Femur (tissue), 1 donor: Measurements from ENCODE around the gene ADAMTS16.

Source experiments
- DNase-seq: peaks from one replicate; pipeline ENCODE4 v3.0.0-alpha.2; 2017

ADAMTS16 gene

DNA sequence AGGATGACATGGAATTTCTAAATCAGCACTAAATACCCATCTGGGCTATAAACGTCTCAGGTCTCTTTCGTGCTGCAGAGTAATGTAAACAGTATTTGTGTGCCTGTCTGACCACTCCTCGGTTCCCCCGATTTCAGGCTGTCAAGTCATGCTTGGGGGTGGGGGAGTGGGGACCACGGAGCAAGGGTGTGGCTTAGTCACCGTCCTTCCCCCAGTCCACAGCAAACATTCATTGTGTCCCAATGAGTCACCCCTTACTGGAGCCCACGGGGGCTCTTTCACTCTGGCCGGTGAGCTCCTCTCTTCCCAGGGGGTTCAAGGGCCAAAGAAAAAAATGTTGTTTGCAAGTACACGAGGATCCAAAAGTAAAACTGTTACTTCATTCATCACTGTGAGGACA, 210.0 kb downstream of the ADAMTS16 start:
- no peak for DNase-seq

DNA sequence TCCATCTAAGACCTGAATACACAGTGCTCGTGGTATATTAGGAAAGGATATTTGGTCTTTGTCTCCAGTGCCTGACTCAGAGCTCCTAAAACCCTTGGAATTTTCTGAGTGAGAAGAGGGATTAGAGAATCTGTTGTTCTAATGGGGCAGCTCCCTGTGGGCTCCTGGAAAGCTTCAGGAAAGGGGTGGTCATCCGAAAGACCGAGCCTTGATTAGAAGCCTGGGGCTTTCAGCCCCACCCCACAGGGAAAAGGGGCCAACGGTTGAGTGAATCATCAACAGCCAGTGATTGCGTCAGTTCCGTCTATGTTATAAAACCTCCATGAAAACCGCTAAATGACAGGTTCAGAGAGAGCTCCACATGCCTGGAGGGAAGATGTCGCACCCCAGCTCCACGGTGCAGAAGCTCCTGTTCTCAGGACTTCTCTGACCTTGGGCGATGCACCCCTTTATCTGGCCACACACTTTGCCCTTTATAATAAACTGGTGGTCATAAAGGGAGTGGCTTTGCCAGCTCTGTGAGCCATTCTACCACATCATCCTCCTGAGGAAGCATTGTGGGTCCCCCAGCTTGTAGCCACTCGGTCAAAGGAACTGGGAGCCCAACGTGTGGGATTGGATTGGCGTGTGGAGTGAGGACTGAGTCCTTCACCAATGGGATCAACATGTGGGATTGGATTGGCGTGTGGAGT, 211.3 kb downstream of the ADAMTS16 start:
- no peak for DNase-seq

DNA sequence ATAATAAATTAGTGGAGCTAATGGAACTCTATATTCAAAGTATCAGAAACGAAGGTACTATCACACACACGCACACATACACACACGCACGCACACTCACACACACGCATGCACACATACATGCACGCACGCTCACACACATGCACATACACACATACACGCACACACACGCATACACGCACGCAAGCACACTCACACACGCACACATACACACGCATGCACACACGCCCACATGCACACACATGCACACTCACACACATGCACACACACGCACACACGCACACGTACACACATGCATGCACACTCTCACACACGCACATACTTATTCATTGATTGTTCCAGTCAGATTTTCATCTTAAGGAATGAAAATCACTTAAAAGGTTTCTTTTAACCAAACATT, 212.5 kb downstream of the ADAMTS16 start:
- no peak for DNase-seq

DNA sequence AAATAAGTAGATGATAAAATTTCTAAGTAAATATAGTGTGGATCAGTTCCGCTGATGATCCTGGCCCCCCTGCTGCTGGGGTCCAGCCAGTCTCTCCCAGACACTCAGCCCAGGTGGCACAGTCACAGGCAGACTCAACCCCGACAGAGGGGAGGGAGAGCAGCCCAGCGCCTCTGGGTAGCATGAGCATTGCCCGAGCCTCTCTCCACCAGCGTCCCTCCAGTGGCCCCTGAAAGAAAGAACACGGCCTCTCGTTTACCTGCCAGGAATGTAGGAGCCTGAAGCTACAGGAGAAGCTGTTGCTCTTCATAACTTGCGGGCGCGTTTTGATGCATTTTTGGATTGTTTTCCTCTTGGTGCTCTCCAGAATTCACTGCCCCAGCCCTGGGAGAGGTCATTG, 213.6 kb downstream of the ADAMTS16 start:
- DNase-seq = no peak

DNA sequence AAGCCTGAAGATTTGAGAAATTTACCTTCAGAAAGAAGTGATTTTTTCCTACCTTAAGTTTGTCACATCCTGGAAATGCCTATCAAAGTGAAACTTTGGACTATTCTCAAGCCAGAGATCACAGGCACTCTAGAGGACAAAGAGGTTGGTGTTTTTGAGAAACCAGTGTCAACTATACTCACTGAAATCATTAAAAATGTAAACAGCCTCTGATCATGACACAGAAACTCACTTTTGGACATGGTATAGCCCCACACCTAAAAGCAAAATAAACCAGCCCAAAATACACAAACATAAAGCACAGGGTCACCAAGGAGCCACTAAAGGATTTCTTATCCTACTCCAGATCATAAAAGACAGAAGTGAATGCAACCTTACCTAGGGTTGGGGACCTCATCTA, 216.6 kb downstream of the ADAMTS16 start:
- DNase-seq = no peak

DNA sequence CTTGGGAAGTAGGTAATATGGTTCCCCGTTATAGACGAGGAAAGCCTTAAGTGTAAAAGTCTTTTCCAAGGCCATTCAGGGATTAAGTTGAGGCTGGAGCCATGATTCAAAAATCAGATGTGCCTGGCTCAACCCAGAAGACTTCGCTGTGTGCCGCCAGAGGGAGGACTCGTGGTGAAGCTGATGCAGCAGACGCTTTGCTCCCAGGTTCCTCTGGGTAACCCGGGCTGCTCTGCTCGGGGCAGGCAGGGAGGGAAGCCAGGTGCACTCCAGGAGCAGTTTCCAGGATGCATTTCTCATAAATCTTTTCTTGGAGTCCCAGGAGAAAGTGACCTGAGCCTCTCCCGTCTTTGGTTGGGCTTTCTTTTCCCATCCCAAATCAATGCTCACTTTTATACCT, 219.5 kb downstream of the ADAMTS16 start:
- DNase-seq = no peak

DNA sequence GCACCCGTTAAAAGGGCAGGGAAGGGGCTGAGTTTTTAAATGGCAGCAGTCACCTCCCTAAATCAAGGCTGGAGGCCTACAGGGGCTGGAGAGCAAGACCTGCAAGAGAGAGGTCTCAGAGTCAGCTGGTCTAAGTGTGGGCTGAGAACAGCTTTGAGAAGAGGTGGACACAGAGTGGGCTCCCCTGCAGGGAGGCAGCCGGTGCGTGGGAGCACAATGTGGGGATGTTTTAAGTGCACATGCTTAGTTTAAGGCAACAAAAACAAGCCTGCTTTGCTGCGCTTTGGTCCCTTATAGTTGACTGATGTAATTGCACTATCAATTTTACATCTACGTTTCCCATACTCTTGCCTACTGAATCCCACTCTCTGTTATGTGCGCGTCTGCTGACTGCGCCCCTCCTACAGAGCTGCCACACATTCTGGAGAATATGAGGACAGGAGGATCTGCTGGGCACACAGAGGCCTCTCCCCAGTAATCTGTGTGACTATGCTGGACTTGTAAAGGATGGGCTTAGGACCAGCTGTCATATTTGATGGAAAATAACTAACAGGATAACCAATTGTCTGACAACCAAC, 220.3 kb downstream of the ADAMTS16 start:
- DNase-seq = no peak

DNA sequence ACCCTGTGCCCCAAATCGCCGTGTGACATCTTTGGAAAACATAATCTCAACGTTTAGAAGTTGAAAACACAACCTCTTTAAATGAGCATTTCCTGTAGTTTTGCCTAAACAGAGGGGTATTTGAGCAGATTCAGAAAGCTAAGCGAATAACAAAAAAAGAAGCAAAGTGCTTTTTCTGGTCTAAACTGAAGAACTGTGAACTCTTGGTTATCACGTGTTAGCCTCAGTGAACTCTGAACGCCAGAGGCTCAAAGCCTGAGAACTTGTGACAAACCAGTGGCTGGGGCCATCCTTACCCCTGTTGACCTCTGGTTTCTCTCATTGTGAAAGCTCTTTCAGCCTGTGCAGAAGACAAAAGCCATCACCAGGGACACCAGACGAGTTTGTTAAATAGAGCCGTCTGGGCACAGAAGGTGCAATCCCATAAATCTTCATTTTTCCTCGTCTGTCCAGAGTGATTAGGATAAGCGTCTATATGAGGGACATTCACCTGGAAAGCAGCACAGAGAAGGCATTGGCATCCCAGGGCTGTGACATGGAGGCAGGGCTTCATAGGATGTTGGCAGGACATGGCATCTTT, 220.9 kb downstream of the ADAMTS16 start:
- no peak for DNase-seq

DNA sequence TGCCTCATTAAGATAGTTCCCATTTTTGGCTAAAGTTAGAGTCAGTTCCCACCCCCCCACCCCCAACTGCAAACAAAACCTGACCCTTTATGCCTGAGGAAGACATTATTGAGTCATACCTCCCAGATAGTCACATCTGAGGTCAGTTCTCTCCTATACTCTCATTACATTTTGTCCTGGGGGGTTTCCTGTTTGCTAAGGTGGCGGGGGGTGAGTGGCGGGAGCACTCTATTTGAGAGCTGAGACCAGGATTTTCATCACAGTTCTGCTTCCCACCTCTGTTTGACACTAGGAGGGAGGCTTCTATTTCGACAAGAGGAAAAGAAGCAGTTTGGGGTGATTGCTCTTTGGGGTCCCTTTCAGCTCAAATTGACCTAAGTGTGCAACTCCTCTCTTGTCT, 222.9 kb downstream of the ADAMTS16 start:
- DNase-seq = no peak

DNA sequence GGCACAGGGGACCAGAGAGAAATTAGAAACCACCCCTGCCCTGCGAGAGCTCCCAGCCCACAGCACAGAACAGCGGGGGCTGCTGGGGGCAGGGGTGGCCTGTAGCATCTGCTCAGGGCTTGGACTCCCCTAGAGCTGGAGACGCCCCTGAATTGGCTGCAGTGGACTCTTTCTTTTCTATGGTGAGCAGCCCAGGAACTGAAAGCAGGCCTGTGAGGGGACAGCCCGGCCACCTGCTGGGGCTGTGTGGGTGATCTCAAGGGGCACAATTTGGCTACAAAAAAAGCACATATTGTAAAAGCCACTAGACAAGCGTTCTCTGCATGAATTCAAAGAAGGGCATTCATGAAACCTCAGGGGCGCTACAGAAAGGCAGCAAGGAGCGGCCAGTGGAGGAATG, 224.8 kb downstream of the ADAMTS16 start:
- DNase-seq = no peak

DNA sequence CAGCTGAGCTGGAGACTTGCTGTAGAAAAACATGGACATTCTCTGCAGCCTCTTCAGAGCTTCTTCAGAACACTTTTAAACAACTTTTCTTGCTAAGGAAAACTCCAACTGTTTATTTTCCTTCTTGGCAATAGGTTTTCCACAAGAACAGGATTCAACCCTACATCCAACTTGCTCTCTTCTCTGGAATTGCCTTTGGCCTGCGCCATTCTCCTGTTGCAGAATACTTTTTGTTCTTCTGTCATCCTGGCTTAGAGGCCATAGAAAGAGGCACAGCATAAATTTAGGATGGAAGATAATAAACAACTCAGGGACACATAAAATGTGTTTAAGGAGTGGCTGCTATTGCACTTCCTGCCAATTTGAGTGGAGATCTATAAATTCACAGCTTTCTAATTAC, 227.6 kb downstream of the ADAMTS16 start:
- no peak for DNase-seq

DNA sequence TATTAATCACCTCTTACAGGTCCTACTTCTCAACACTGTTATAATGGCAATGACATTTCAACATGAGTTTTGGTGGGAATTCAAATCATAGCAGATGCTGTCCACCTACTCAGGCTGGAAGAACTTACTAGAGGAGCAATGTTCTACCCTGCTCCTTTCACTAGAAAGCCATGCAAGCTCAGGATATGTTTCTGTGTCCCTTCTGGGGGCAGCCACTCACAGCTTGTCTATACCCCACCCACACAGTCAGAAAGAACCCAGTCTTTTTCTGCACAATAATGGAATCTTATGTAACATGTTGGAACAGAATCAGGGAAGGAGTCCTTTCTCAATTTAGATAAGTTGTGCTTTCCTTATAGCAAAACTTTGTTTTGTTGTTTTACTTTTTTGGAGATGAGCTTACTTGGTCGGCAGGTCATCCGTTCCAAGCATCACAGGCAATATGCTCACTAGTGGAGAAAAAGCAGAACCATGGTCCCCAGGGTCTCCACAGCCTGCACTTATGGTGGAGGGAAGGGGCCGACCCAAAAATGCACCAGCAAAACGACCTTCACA, 229.0 kb downstream of the ADAMTS16 start:
- DNase-seq = no peak
